GM10266 (cell line): ENCODE measurements around the gene TNFRSF9.

ENCODE experiments used
- DNase-seq: peaks from one replicate; pipeline ENCODE4 v3.0.0; 2012; ENCODE audit errors: extremely low spot score
- CTCF ChIP-seq: IDR thresholded peaks from 2 replicates; pipeline ENCODE4 v1.5.1; 2012; ENCODE audit warnings: mild to moderate bottlenecking, low read depth; ENCODE audit not compliant: control insufficient read depth, insufficient read depth; ENCODE audit errors: missing control alignments

Gene TNFRSF9

GRCh38 chr1:7885513-7886404, 54.9 kb downstream of the TNFRSF9 start:
- no peak for DNase-seq
- TF ChIP-seq CTCF, result no peak

GRCh38 chr1:7884757-7885156, 55.9 kb downstream of the TNFRSF9 start:
- no peak for DNase-seq
- no peak for TF ChIP-seq CTCF

GRCh38 chr1:7879228-7879627, 61.4 kb downstream of the TNFRSF9 start:
- DNase-seq, result no peak
- TF ChIP-seq CTCF, result no peak

GRCh38 chr1:7878027-7878426, 62.6 kb downstream of the TNFRSF9 start:
- no peak for TF ChIP-seq CTCF
- no peak for DNase-seq

- TF ChIP-seq CTCF, result no peak
- DNase-seq, result no peak
Observed at GRCh38 chr1:7873801-7874795, 66.5 kb downstream of the TNFRSF9 start.

GRCh38 chr1:7871136-7871535, 69.5 kb downstream of the TNFRSF9 start:
- no peak for TF ChIP-seq CTCF
- no peak for DNase-seq
